Activated T-helper 1 cell treated with anti-CD3 and anti-CD28 coated beads, Interleukin-12 subunit alpha, Interleukin-12 subunit beta, Interleukin-2, Interleukin-4 antibody, amounts not matched to agents 30 ng/mL and 10 ng/mL and 1 ng/mL, durations not matched to agents 14 hours and 24 hours and 36 hours (primary cell): ENCODE data around the gene IRF7. TPM values are rescaled to one million over a fixed set of nuclear protein-coding genes. Genes with fewer than 3 reads are reported as not detected.

Experiments used
- DNase-seq: peaks from one replicate; pipeline ENCODE4 v3.0.0; 2021; ENCODE audit warnings: low spot score
- H3K27ac Mint-ChIP-seq: one replicate; pipeline ENCODE4 v1.8.0; 2021; ENCODE audit warnings: mild to moderate bottlenecking, mixed read lengths
- H3K27me3 Mint-ChIP-seq: one replicate; pipeline ENCODE4 v1.8.0; 2022; ENCODE audit warnings: mild to moderate bottlenecking, moderate library complexity, mixed read lengths; ENCODE audit not compliant: insufficient read depth
- H3K36me3 Mint-ChIP-seq: one replicate; pipeline ENCODE4 v1.8.0; 2021; ENCODE audit warnings: low read depth, mixed read lengths
- H3K4me1 Mint-ChIP-seq: one replicate; pipeline ENCODE4 v1.8.0; 2021; ENCODE audit warnings: low read depth, mixed read lengths
- H3K4me3 Mint-ChIP-seq: one replicate; pipeline ENCODE4 v1.8.0; 2021; ENCODE audit warnings: mild to moderate bottlenecking, moderate library complexity, mixed read lengths
- H3K9me3 Mint-ChIP-seq: one replicate; pipeline ENCODE4 v1.8.0; 2021; ENCODE audit warnings: mixed read lengths
- intact Hi-C: fragments of 100-400 bp; cut with micrococcal nuclease; formaldehyde crosslinking; loops from one replicate; pipeline ENCODE4 v1.15.1; 2024
- total RNA-seq: library from RNA; stranded (reverse); gene quantifications from 2 replicates; pipeline ENCODE4 v1.2.3, GENCODE V29; 2022

Gene IRF7
- total RNA-seq, 1 donor from 2014 or later = 63.1 TPM

- no peak overlapping the region for H3K4me3 Mint-ChIP-seq
- no peaks in the 10 kb centered on the region for H3K27me3 Mint-ChIP-seq
- DNase-seq = no peak
- H3K27ac Mint-ChIP-seq = no peak overlapping the region
- intact Hi-C loops = no loop called here
- H3K9me3 Mint-ChIP-seq = no peaks in the 10 kb centered on the region
- H3K36me3 Mint-ChIP-seq = peaks cover 23% of the 10 kb centered on the region
- no peaks in the 10 kb centered on the region for H3K4me1 Mint-ChIP-seq
Measured at GRCh38 chr11:605286-606129, 10.2 kb downstream of the IRF7 start.

DNA sequence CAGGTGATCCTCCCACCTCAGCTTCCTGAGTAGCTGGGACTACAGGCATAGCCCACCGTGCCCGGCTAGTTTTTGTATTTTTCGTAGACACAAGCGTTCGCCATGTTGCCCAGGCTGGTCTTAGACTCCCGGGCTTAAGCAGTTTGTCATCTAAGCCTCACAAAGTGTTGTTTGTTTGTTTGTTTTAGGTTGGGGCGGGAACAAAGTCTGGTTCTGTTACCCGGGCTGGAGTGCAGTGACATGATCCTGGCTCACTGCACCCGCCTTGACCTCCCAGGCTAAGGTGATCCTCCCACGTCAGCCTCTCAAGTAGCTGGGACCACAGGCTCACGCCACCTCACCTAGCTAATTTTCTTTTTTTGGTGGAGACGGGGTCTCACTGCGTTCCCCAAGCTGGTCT is 12.6 kb downstream of the IRF7 start:
- Mint-ChIP-seq H3K4me1 (no peaks in the 10 kb centered on the region), H3K27ac (no peak overlapping the region), H3K27me3 (no peaks in the 10 kb centered on the region), H3K9me3 (no peaks in the 10 kb centered on the region), H3K4me3 (no peak overlapping the region), H3K36me3 (peaks cover 23% of the 10 kb centered on the region)
- intact Hi-C loops = no loop called here
- DNase-seq = no peak

DNA sequence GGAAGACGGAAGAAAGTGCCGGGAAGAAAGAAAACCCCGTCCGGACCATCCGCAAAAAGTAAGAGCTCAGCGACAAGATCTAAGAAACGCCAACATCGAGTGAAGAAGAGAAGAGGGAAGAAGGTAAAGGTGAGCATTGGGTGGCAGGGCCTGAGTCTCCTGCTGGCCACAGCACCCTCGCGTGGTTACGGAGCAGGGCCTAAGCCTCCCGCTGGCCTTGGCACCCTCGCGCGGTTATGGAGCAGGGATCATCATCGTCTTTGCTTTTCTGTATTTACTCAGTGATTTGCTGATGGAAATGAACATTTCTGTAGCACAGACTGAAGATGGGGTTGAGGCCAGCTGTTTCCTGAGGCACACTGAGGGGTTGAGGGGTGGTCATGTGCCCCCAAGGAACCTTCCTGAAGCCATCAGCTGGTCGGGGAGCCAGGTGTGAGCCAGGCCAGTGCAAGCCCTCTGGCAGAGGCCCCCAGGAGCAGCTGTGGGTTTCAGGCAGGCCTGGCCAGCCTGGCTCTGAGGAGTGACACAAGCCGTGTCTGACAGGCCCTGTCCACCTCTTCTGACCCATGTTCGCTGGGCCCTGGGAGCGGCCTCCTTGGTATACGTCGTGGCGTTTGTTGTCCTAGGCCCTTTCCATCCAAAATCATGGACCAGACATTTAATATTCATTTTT is 14.0 kb downstream of the IRF7 start:
- Mint-ChIP-seq H3K4me3 (no peak overlapping the region), H3K27me3 (no peaks in the 10 kb centered on the region), H3K9me3 (no peaks in the 10 kb centered on the region), H3K4me1 (no peaks in the 10 kb centered on the region), H3K27ac (no peak overlapping the region), H3K36me3 (peaks cover 22% of the 10 kb centered on the region)
- DNase-seq = no peak
- intact Hi-C loops = no loop called here

- H3K27me3 Mint-ChIP-seq = no peaks in the 10 kb centered on the region
- no peak for DNase-seq
- intact Hi-C loops = no loop called here
- H3K9me3 Mint-ChIP-seq = no peaks in the 10 kb centered on the region
- H3K4me3 Mint-ChIP-seq = no peak overlapping the region
- no peak overlapping the region for H3K27ac Mint-ChIP-seq
- peaks cover 22% of the 10 kb centered on the region for H3K36me3 Mint-ChIP-seq
- peaks cover 7% of the 10 kb centered on the region for H3K4me1 Mint-ChIP-seq
Measured at GRCh38 chr11:598005-598680, 17.6 kb downstream of the IRF7 start.

DNA sequence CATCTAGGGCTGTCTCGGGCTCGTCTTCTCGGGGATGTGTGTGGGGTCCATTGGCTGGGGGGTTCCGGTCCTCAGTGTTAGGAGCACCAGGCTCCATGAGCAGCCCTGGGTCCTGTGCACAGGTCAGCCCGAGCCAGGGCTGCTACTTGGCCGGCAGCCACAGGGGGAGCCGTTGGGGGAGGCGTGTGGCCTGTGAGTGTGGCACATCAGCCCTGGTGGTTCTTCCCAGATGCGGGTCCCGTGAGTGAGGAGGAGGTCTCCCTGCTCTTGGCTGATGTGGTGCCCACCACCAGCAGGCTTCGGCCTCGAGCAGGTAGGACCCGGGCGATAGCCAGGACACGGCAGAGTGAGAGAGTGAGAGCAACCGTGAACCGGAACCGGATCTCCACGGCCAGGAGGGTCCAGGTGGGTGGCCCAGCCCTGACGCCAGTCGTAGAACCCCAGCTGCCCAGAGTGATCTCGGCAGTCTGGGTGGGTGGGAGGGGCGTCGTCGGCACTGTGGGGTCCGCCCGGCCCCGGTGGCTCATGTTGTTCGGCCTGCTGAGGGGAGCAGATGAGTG is 18.5 kb downstream of the IRF7 start:
- DNase-seq = no peak
- Mint-ChIP-seq H3K4me1 (peaks cover 7% of the 10 kb centered on the region), H3K36me3 (peaks cover 30% of the 10 kb centered on the region), H3K27ac (no peak overlapping the region), H3K9me3 (no peaks in the 10 kb centered on the region), H3K27me3 (no peaks in the 10 kb centered on the region), H3K4me3 (no peak overlapping the region)
- intact Hi-C loops = no loop called here

DNA sequence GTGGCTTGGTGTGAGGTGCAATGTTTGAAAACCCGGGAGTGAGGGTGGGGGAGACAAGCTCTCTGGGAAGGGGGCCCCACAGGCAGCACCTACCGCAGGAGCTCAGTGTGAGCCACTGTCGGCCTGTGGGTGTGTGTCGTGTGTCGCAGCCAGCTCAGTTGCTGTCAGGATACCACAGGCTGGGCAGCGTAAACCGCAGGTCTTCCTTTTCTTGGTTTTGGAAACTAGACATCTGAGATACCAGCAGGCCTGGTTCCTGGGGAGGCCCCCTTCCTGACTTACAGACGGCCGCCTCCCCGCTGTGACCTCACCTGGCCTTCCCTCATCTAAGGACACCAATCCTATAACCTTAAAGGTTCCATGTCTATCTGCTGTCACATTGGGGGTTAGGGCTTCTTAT is 19.4 kb downstream of the IRF7 start:
- intact Hi-C loops = no loop called here
- Mint-ChIP-seq H3K9me3 (no peaks in the 10 kb centered on the region), H3K36me3 (peaks cover 29% of the 10 kb centered on the region), H3K4me3 (no peak overlapping the region), H3K27ac (no peak overlapping the region), H3K27me3 (no peaks in the 10 kb centered on the region), H3K4me1 (peaks cover 7% of the 10 kb centered on the region)
- no peak for DNase-seq

DNA sequence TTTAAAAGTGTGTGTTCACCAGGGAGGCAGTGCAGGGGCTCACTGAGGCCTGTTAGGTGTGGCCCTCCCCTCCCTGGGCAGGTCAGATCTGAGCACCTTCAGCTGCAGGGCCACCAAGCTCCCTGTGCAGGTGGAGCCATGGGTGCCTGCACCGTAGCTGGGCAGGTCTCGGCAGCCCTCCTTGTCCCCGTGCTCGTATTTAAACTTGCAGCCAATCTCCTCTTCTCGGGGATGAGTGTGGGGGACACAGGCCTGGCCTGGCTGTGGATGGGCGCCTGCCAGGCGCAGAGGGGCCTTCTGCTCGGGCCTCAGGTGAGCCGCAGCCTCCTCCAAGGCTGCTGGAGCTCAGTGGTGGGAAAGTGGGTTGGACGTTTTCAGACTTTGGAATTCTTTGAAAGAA is 20.4 kb downstream of the IRF7 start:
- no peak for DNase-seq
- Mint-ChIP-seq H3K27ac (no peak overlapping the region), H3K4me3 (no peak overlapping the region), H3K4me1 (peaks cover 7% of the 10 kb centered on the region), H3K9me3 (no peaks in the 10 kb centered on the region), H3K27me3 (no peaks in the 10 kb centered on the region), H3K36me3 (peaks cover 32% of the 10 kb centered on the region)
- intact Hi-C loops = no loop called here

- H3K36me3 Mint-ChIP-seq = peaks cover 34% of the 10 kb centered on the region
- H3K9me3 Mint-ChIP-seq = no peaks in the 10 kb centered on the region
- H3K4me1 Mint-ChIP-seq = peaks cover 11% of the 10 kb centered on the region
- intact Hi-C loops = no loop called here
- H3K27ac Mint-ChIP-seq = no peak overlapping the region
- no peaks in the 10 kb centered on the region for H3K27me3 Mint-ChIP-seq
- no peak for DNase-seq
- H3K4me3 Mint-ChIP-seq = no peak overlapping the region
Measured at GRCh38 chr11:593347-593746, 22.4 kb downstream of the IRF7 start.

GRCh38 chr11:592918-593317 is 22.8 kb downstream of the IRF7 start:
- no peak for DNase-seq
- no peak overlapping the region for H3K4me3 Mint-ChIP-seq
- peaks cover 38% of the 10 kb centered on the region for H3K36me3 Mint-ChIP-seq
- H3K27me3 Mint-ChIP-seq = no peaks in the 10 kb centered on the region
- no peak overlapping the region for H3K27ac Mint-ChIP-seq
- intact Hi-C loops = no loop called here
- H3K9me3 Mint-ChIP-seq = no peaks in the 10 kb centered on the region
- peaks cover 15% of the 10 kb centered on the region for H3K4me1 Mint-ChIP-seq

DNA sequence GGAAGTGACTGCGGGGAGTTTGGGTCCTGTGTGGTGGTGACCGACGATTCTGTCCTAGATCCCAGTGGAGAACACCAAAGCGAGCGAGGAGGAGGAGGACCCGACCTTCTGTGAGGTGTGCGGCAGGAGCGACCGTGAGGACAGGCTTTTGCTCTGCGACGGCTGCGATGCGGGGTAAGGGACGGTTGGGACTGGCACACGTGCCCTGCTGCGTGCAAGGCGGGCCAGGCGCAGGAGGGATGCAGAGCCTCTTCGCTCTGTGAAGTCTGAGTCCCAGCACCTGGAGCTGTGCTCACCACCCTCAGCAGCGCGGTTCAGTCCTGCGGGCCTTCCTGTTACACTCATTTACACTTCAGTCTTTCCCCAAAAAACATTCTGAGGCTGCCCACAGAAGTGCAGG is 23.2 kb downstream of the IRF7 start:
- no peak overlapping the region for H3K4me3 Mint-ChIP-seq
- intact Hi-C loops = no loop called here
- DNase-seq = no peak
- H3K27ac Mint-ChIP-seq = no peak overlapping the region
- H3K4me1 Mint-ChIP-seq = peaks cover 19% of the 10 kb centered on the region
- peaks cover 39% of the 10 kb centered on the region for H3K36me3 Mint-ChIP-seq
- H3K9me3 Mint-ChIP-seq = no peaks in the 10 kb centered on the region
- H3K27me3 Mint-ChIP-seq = no peaks in the 10 kb centered on the region

GRCh38 chr11:590997-591396 is 24.8 kb downstream of the IRF7 start:
- H3K4me3 Mint-ChIP-seq = no peak overlapping the region
- DNase-seq = no peak
- H3K9me3 Mint-ChIP-seq = no peaks in the 10 kb centered on the region
- H3K36me3 Mint-ChIP-seq = peaks cover 40% of the 10 kb centered on the region
- no peaks in the 10 kb centered on the region for H3K27me3 Mint-ChIP-seq
- H3K27ac Mint-ChIP-seq = no peak overlapping the region
- intact Hi-C loops = no loop called here
- peaks cover 24% of the 10 kb centered on the region for H3K4me1 Mint-ChIP-seq

GRCh38 chr11:589798-590197 is 26.0 kb downstream of the IRF7 start:
- H3K36me3 Mint-ChIP-seq = peaks cover 41% of the 10 kb centered on the region
- no peaks in the 10 kb centered on the region for H3K9me3 Mint-ChIP-seq
- no peaks in the 10 kb centered on the region for H3K27me3 Mint-ChIP-seq
- no peak overlapping the region for H3K4me3 Mint-ChIP-seq
- no peak for DNase-seq
- no peak overlapping the region for H3K27ac Mint-ChIP-seq
- intact Hi-C loops = no loop called here
- peaks cover 23% of the 10 kb centered on the region for H3K4me1 Mint-ChIP-seq

GRCh38 chr11:587978-588380 is 27.8 kb downstream of the IRF7 start:
- no peaks in the 10 kb centered on the region for H3K27me3 Mint-ChIP-seq
- peaks cover 35% of the 10 kb centered on the region for H3K36me3 Mint-ChIP-seq
- peak overlapping the region; percentile 99 for H3K27ac Mint-ChIP-seq
- peak overlapping the region; percentile 81 for H3K4me3 Mint-ChIP-seq
- intact Hi-C loops = loop anchor here (1.0 kb wide), 1 partner anchor 27 kb away; the partner anchor contains the start of gene IRF7
- H3K4me1 Mint-ChIP-seq = peaks cover 23% of the 10 kb centered on the region
- DNase-seq = peak; percentile 60
- no peaks in the 10 kb centered on the region for H3K9me3 Mint-ChIP-seq
